HG02678 (cell line): ENCODE measurements around the gene MAGEA11.
"Not testable (repeated sequence)": the region's sequence is repeated elsewhere in the genome, so short reads cannot be mapped to it uniquely, and the experiment has no call there.

Source experiments
- ATAC-seq: cut with Tn5 transposase; IDR thresholded peaks from one replicate; pipeline ENCODE4 v1.9.1; 2021; ENCODE audit warnings: mild to moderate bottlenecking, moderate library complexity; ENCODE audit not compliant: unreplicated experiment

The MAGEA11 gene

GRCh38 chrX:149711545-149712236 lies at the start of gene MAGEA11:
Gene MAGEA11 (plus strand): TSS chrX:149712060. CDS start chrX:149713160, 1,100 bp downstream.
- ATAC-seq, result no peak

GRCh38 chrX:149675088-149675487 lies 36.8 kb upstream of the MAGEA11 start:
- not testable (repeated sequence) for ATAC-seq

GRCh38 chrX:149675554-149675953 lies 36.3 kb upstream of the MAGEA11 start:
- not testable (repeated sequence) for ATAC-seq

GRCh38 chrX:149679164-149679678 lies 32.6 kb upstream of the MAGEA11 start:
- ATAC-seq, result not testable (repeated sequence)

GRCh38 chrX:149681182-149681581 lies 30.7 kb upstream of the MAGEA11 start:
- no peak for ATAC-seq

GRCh38 chrX:149682031-149682430 lies 29.8 kb upstream of the MAGEA11 start:
- ATAC-seq, result no peak

GRCh38 chrX:149682956-149683947 lies 28.6 kb upstream of the MAGEA11 start:
- ATAC-seq, result no peak

GRCh38 chrX:149683966-149684730 lies 27.7 kb upstream of the MAGEA11 start:
- no peak for ATAC-seq

GRCh38 chrX:149687991-149688390 lies 23.9 kb upstream of the MAGEA11 start:
- no peak for ATAC-seq

GRCh38 chrX:149688552-149688951 lies 23.3 kb upstream of the MAGEA11 start:
- no peak for ATAC-seq

GRCh38 chrX:149691794-149692193 lies 20.1 kb upstream of the MAGEA11 start:
- no peak for ATAC-seq

- ATAC-seq, result not testable (repeated sequence)
Measured at GRCh38 chrX:149692686-149693272, 19.1 kb upstream of the MAGEA11 start.

- no peak for ATAC-seq
Measured at GRCh38 chrX:149699761-149700160, 12.1 kb upstream of the MAGEA11 start.

GRCh38 chrX:149704664-149705063 lies 7.2 kb upstream of the MAGEA11 start:
- ATAC-seq, result no peak

GRCh38 chrX:149707147-149707901 lies 4.5 kb upstream of the MAGEA11 start:
- ATAC-seq, result no peak

GRCh38 chrX:149712831-149713230 lies 971 bp downstream of the MAGEA11 start:
- ATAC-seq, result no peak

- no peak for ATAC-seq
Measured at GRCh38 chrX:149713279-149714050, 1.6 kb downstream of the MAGEA11 start.

- ATAC-seq, result peak; percentile 70
Measured at GRCh38 chrX:149715468-149715867, 3.6 kb downstream of the MAGEA11 start.

- ATAC-seq, result no peak
Measured at GRCh38 chrX:149716632-149717031, 4.8 kb downstream of the MAGEA11 start.
